ENCODE measurements around the gene NPFFR1.

Gene NPFFR1

GRCh38 chr10:70283445-70284399 lies at the start of gene NPFFR1:
NPFFR1 (minus strand) TSS chr10:70284004; CDS start chr10:70283676, 328 bp downstream.
- no peak for DNase-seq (ENCODE audit: low read depth, low spot score)
- no peak within 1 kb of the TSS for H3K27ac ChIP-seq

DNA sequence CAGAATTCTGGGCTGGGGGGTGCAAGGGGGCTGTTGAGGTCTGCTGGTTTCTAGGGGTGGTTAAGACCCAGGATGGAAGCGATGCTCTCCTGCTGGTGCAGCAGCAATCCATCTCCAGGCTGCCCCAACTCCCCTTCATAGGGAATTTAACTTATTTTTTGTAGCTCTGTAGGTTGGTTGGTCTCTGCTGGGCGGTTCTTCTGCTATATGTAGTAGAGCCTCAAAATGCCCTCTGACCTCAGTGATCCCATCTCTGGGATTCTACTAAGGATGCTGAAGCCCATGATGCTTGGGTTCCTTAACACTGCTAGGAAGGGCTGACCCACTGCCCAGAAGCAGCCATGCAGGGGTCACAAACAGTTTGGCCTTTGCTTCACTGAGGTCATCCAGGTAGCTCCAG lies 49.5 kb upstream of the NPFFR1 start:
- no peak for DNase-seq (ENCODE audit: low read depth, low spot score)
- H3K27ac ChIP-seq: no peak overlapping the region

DNA sequence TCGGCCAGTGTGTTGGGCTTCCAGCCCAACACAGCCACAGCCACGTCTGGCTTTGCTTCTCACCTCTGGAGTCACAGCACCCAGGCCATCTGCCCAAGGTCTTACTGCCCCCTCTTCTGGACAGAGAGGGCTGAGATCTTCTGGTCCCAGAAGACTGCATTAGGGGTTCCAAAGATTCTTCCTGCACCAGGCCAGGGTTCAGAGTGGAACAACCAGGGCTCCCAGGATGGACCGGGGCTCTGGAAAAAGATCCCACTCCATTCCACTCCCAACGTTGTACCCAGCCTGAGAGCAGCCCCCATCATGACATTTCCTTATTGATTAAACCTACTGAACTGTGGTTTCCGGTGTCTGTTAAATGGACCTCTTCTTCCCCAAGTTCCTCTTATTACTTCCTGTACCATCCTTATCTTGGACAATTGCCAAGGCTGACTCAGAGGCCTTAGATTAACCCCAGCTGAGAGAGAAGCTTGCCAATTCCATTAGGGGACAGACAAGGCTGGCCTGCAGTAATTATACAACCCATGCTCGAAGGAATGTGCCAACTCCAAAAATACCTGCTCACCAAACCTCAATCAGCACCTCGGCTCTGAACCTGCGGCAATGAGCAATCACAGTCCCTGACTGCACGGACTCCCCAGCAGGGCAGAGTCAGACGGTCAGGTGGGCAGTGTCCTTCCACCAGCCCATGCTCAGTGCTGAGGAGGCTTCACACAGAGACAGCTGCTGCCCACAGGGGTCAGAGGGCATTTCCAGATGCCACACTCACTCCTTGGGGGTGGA lies 47.9 kb upstream of the NPFFR1 start:
- DNase-seq (ENCODE audit: low read depth, low spot score): peak; percentile 87

DNA sequence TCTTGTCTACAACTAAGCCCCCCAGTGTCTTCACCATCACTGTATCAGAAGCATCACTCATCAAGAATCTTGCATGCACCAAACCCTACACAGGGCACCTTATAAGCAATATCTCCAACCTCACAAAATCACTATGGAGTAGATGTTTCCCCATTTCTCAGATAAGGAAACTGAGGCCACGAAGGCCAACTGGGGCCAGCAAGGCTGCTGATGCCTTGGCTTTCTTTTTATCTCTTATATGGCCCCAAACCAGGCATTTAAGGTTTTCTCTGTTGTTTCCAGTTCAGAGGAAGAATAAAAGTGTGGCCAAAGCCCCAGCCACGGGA lies 47.3 kb upstream of the NPFFR1 start:
- H3K27ac ChIP-seq: no peak overlapping the region
- no peak for DNase-seq (ENCODE audit: low read depth, low spot score)

More for the DNA sequence above, 47.9 kb upstream of the NPFFR1 start:
- H3K27ac ChIP-seq: peak overlapping the region; percentile 29

GRCh38 chr10:70330671-70331070 lies 46.9 kb upstream of the NPFFR1 start:
- no peak for DNase-seq (ENCODE audit: low read depth, low spot score)
- no peak overlapping the region for H3K27ac ChIP-seq

GRCh38 chr10:70328967-70329366 lies 45.2 kb upstream of the NPFFR1 start:
- H3K27ac ChIP-seq: no peak overlapping the region
- DNase-seq (ENCODE audit: low read depth, low spot score): no peak

- no peak for DNase-seq (ENCODE audit: low read depth, low spot score)
- no peak overlapping the region for H3K27ac ChIP-seq
Observed at GRCh38 chr10:70328018-70328417, 44.2 kb upstream of the NPFFR1 start.

DNA sequence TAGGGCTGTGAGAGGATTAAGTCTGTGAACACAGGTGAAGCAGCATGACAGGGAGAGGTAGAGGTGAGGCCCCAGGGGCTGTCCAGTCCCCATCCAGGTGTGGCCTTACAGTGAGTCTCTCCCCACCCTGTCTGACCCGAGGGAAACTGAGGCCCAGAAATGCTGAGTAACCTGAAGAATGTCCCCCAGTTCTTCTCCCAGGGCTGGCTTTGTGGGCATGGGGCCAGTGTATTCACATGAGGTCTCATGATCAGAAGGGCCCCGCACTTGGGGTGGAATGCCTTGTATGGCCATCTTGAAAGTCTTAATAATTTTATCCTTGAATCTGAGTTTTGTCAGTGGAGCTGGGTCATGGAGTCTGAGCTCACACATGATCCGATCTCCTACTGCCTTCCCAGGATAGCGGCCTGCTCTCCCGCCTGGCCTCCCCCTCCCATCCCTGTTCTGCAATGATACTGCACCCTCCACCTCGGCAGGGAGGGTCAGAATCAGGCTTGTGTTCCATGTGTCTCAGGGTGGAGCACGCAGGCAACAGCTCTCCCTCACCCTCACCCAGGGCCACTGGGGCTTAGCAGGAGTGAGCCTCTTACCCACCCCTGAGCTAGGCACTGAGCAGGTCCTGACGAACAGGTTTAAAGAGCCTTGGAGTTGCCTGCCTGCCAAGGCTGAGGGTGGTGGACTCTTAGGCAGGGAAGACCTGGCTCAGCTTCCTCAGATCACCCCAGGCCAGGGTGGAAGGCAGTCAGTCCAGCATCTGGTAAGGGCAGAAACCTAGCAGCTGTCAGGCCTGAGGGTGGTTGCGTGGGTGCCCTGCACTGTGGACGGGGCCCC lies 41.4 kb upstream of the NPFFR1 start:
- H3K27ac ChIP-seq: no peak overlapping the region
- DNase-seq (ENCODE audit: low read depth, low spot score): no peak

DNA sequence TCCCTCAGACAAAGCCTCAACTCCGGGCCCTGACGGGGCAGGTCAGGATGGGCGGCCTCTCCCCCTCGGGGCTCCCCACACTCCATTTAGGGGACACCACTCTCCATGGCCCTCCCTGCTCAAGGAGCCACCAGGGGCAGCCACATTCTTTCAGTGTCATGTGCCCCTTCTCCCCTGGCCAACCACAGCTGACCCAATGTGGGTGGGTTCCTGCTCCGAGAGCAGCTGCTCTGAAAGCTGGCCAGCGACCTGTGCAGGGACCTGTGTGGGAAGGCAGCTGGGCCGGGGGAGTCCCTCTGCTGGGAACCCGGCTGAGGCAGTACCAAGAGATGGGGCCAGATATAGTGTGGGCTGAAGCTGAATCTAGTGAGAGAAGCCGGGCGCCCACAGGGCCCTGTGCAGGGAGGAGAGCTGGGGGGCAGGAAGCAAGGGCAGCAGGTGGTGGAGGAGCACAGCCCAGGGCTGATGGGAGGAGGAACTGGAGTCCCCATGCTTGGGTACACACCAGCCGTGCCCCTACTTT lies 40.6 kb upstream of the NPFFR1 start:
- H3K27ac ChIP-seq: no peak overlapping the region
- no peak for DNase-seq (ENCODE audit: low read depth, low spot score)

GRCh38 chr10:70323697-70324338 lies 40.0 kb upstream of the NPFFR1 start:
- no peak for DNase-seq (ENCODE audit: low read depth, low spot score)
- H3K27ac ChIP-seq: no peak overlapping the region

DNA sequence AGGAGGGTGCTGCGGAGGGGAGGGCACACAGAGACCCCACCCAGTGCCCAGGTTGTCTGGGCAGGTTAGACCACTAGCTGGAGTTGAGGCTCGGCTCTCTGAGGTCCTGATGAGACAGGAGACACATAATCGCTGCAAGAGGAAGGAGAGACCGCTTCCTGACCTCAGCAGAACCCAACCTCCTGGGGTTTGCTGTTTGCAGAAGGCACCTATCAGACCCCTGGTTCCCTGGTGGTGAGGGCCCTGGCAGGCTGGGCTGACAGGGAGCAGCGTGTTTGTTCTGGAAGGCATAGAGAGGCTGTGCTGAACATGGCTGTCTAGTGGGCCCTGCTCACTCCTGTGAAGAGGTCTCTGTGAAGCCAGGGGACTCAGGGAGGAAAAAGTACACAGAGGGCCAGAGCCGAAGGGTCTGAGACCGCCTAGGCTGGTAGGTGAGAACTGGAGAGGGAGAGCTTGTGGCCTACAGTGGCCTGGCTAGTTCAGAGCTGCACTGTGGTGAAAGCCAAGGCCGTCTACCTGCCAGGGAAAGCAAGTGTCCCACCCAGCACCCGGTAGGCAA lies 39.4 kb upstream of the NPFFR1 start:
- no peak for DNase-seq (ENCODE audit: low read depth, low spot score)
- no peak overlapping the region for H3K27ac ChIP-seq

DNA sequence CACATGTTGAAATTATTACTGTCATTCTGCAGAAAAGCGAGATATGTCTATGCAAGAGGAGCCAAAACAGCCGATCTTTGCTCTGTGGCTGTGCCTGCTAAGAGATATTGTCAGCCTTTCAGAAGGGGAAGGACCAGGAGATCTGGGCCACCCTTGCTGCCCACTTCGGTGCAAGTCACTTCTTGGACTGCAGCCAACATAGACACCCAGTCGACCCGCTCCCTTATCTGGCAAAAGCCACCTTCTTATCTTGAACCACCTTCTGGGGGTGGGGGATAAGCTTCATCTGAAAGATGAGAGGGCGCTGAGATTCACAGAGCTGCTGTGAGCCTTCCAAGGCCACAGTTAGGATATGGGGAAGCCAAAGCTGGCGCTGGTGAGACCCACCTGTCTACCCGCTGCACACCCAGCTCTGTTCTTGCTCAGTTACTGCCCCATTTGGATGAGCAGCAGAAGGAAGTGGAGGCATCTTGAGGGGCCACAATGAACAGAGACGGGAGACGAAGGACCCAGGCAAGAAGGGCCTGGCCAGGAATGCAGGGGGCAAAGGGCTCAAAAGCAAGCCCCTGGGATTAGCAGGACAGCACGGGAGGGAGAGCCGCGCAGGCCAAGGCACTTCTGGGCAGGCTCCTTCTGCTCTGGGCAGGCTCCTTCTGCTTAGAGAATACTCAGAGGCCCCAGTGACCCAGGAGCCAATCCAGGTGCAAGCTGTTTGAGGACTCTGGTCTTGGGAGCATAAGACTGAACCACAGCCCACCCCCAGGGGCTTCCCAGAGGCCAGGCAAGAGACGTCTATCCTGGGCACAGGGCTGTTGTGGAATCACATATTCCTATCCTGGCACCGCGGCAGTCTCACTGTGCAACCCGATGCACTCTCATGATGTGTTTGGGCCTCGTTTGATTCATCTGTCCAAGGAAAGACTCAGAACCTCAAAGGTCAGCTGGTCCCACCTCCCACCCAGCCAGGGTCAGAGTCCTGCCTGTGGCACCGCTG lies 38.4 kb upstream of the NPFFR1 start:
- DNase-seq (ENCODE audit: low read depth, low spot score): no peak
- H3K27ac ChIP-seq: no peak overlapping the region

DNA sequence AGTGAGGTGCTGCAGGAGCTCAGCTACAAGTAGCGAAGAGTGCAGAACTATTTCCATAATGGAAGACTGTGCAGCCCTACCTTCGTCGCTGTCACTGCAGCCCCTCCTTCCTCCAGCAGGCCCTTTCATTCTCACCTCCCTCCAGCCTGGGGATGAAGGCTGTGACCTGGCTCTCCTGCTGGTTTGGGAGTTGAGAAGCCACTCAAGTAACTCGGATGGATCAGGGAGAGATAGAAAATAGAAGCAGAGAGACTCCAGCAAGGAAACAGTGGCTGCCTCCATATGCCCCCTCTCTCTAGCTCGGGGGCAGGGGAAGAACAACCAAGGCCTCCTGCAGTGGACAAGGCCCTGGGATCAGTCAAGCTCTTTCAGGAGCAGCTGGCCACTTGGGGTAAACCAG lies 37.4 kb upstream of the NPFFR1 start:
- no peak for DNase-seq (ENCODE audit: low read depth, low spot score)

GRCh38 chr10:70320751-70321150 lies 36.9 kb upstream of the NPFFR1 start:
- H3K27ac ChIP-seq: no peak overlapping the region

More for the DNA sequence above, 37.4 kb upstream of the NPFFR1 start:
- no peak overlapping the region for H3K27ac ChIP-seq

GRCh38 chr10:70319824-70320223 lies 36.0 kb upstream of the NPFFR1 start:
- DNase-seq (ENCODE audit: low read depth, low spot score): no peak
- H3K27ac ChIP-seq: no peak overlapping the region

More at GRCh38 chr10:70320751-70321150, 36.9 kb upstream of the NPFFR1 start:
- DNase-seq (ENCODE audit: low read depth, low spot score): no peak

DNA sequence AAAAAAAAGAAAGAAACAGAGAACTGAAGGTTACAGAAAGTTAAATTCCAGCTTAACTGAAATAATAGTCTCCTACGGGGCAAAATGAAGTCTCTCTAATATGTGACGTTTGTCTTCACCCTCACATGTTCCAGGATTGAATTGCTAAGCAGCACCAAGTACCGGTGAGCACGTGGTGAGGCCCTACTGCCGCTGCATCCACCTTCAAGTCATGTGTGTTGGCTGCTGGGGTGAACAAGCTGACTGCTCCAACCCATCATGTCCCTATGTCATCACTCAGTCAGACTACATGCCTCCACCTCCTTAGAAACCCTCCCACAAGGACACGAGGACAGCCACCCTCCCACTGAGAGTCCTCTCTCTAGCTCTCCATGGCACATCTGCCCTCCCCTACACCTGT lies 35.4 kb upstream of the NPFFR1 start:
- H3K27ac ChIP-seq: no peak overlapping the region
- no peak for DNase-seq (ENCODE audit: low read depth, low spot score)

DNA sequence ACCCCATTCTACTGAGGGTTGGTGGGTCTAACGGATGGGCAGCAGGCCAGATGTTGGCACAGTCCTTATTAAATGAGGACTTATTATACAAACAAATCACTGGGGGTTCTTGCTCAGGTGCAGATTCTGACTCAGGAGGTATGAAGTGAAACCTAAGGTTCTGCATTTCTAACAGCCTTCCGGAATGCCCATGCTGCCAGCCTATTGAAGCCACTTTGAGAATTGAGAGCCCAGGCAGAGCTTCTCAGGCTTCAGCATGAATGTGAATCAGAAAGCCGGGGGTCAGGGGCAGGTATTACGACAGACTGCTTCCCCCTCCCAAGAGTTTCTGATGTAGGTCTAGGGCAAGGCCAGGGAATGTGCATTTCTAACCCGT lies 34.1 kb upstream of the NPFFR1 start:
- no peak for DNase-seq (ENCODE audit: low read depth, low spot score)

GRCh38 chr10:70317272-70317942 lies 33.6 kb upstream of the NPFFR1 start:
- no peak overlapping the region for H3K27ac ChIP-seq

More for the DNA sequence above, 34.1 kb upstream of the NPFFR1 start:
- H3K27ac ChIP-seq: no peak overlapping the region

More at GRCh38 chr10:70317272-70317942, 33.6 kb upstream of the NPFFR1 start:
- DNase-seq (ENCODE audit: low read depth, low spot score): no peak
